HepG2 (cell line): Measurements from ENCODE around the gene MLX. TPM values are rescaled to one million over a fixed set of nuclear protein-coding genes. Genes with fewer than 3 reads are reported as not detected.

Experiments used
- ATM ChIP-seq: fragments of 450-650 bp; IDR thresholded peaks from 2 replicates; pipeline ENCODE4 v1.7.1; 2017; ENCODE audit warnings: mild to moderate bottlenecking, borderline replicate concordance
- ETV5 ChIP-seq: IDR thresholded peaks from 2 replicates; pipeline ENCODE4 v1.6.1; 2018; ENCODE audit warnings: missing biosample characterization, missing genetic modification reagents, inconsistent platforms, borderline replicate concordance
- FOXJ3 ChIP-seq: sonication (generic); formaldehyde crosslinking; IDR thresholded peaks from 2 replicates; pipeline ENCODE4 v1.4.0; 2020; ENCODE audit warnings: missing genetic modification reagents, mild to moderate bottlenecking, borderline replicate concordance
- FOXP1 ChIP-seq, 2 experiments: fragments of 450-650 bp in 1 of 2; IDR thresholded peaks; 2 replicates each; pipeline ENCODE4 v1.6.1; 2017 to 2018; ENCODE audit warnings: antibody characterized with exemption in 1 of 2
- HCFC1 ChIP-seq: fragments of 150-350 bp; IDR thresholded peaks from 2 replicates; pipeline ENCODE4 v1.6.1; 2014; ENCODE audit warnings: low read depth, low read length
- KDM5B ChIP-seq: sonication (generic); formaldehyde crosslinking; IDR thresholded peaks from 2 replicates; pipeline ENCODE4 v1.4.0; 2020; ENCODE audit warnings: missing genetic modification reagents, mild to moderate bottlenecking, borderline replicate concordance
- KLF16 ChIP-seq, 2 experiments: sonication (generic) in 1 of 2; formaldehyde crosslinking in 1 of 2; IDR thresholded peaks; 2 replicates each; pipeline versions ENCODE4 v1.6.1 to v1.8.0; 2016 to 2023; ENCODE audit warnings: missing genetic modification reagents in 2 of 2, missing compliant biosample characterization in 1 of 2
- MAF1 ChIP-seq: sonication (generic); formaldehyde crosslinking; IDR thresholded peaks from 2 replicates; pipeline ENCODE4 v1.5.0; 2020; ENCODE audit warnings: missing genetic modification reagents, borderline replicate concordance
- NFATC3 ChIP-seq: sonication (generic); formaldehyde crosslinking; IDR thresholded peaks from 2 replicates; pipeline ENCODE4 v1.5.1; 2020; ENCODE audit warnings: mild to moderate bottlenecking, missing genetic modification reagents
- PAWR ChIP-seq: sonication (generic); formaldehyde crosslinking; IDR thresholded peaks from 2 replicates; pipeline ENCODE4 v1.4.0; 2020; ENCODE audit warnings: missing genetic modification reagents, mild to moderate bottlenecking, borderline replicate concordance
- PAXIP1 ChIP-seq: sonication (generic); formaldehyde crosslinking; conservative IDR thresholded peaks from 2 replicates; pipeline ENCODE4 v1.4.0; 2020; ENCODE audit warnings: mild to moderate bottlenecking, missing genetic modification reagents, moderate library complexity
- POLR2AphosphoS5 ChIP-seq: IDR thresholded peaks from 2 replicates; pipeline ENCODE4 v1.6.1; 2012; ENCODE audit warnings: low read depth, low read length
- SMAD3 ChIP-seq: sonication (generic); formaldehyde crosslinking; IDR thresholded peaks from 2 replicates; pipeline ENCODE4 v1.4.0; 2020; ENCODE audit warnings: missing genetic modification reagents
- SMAD9 ChIP-seq: sonication (generic); formaldehyde crosslinking; IDR thresholded peaks from 2 replicates; pipeline ENCODE4 v1.5.1; 2020; ENCODE audit warnings: mild to moderate bottlenecking, missing genetic modification reagents
- SOX13 ChIP-seq, 3 experiments: fragments of 450-650 bp in 1 of 3; sonication (generic) in 1 of 3; formaldehyde crosslinking in 1 of 3; IDR thresholded peaks in 2 of 3; conservative IDR thresholded peaks in 1 of 3; 2 replicates each; pipeline versions ENCODE4 v1.5.0 to v1.6.1; 2016 to 2020; ENCODE audit warnings: antibody characterized with exemption in 1 of 3, mild to moderate bottlenecking in 1 of 3, missing compliant biosample characterization in 1 of 3, missing genetic modification reagents in 1 of 3, moderate library complexity in 1 of 3
- SP4 ChIP-seq: sonication (generic); formaldehyde crosslinking; IDR thresholded peaks from 2 replicates; pipeline ENCODE4 v1.8.1; 2023; ENCODE audit warnings: mild to moderate bottlenecking, missing genetic modification reagents
- THAP7 ChIP-seq: sonication (generic); formaldehyde crosslinking; IDR thresholded peaks from 2 replicates; pipeline ENCODE4 v1.8.1; 2023; ENCODE audit warnings: mild to moderate bottlenecking, missing genetic modification reagents
- YEATS2 ChIP-seq: sonication (generic); formaldehyde crosslinking; IDR thresholded peaks from 2 replicates; pipeline ENCODE4 v1.4.0; 2020; ENCODE audit warnings: missing genetic modification reagents, borderline replicate concordance
- ZNF124 ChIP-seq: sonication (generic); formaldehyde crosslinking; IDR thresholded peaks from 2 replicates; pipeline ENCODE4 v1.4.0; 2020; ENCODE audit warnings: missing genetic modification reagents
- ZNF205 ChIP-seq: IDR thresholded peaks from 2 replicates; pipeline ENCODE4 v1.6.1; 2018; ENCODE audit warnings: missing biosample characterization, missing genetic modification reagents
- ZNF251 ChIP-seq: sonication (generic); formaldehyde crosslinking; IDR thresholded peaks from 2 replicates; pipeline ENCODE4 v1.9.0; 2021; ENCODE audit warnings: mild to moderate bottlenecking, missing genetic modification reagents
- ZNF3 ChIP-seq: IDR thresholded peaks from 2 replicates; pipeline ENCODE4 v1.7.0; 2017; ENCODE audit warnings: inconsistent platforms
- ZNF468 ChIP-seq: sonication (generic); formaldehyde crosslinking; IDR thresholded peaks from 2 replicates; pipeline ENCODE4 v1.8.0; 2022; ENCODE audit warnings: mild to moderate bottlenecking, moderate library complexity, missing genetic modification reagents
- ZNF652 ChIP-seq: IDR thresholded peaks from 2 replicates; pipeline ENCODE4 v1.6.1; 2016; ENCODE audit warnings: low read depth, borderline replicate concordance
- ZNF761 ChIP-seq: sonication (generic); formaldehyde crosslinking; conservative IDR thresholded peaks from 2 replicates; pipeline ENCODE4 v1.4.0; 2020; ENCODE audit warnings: mild to moderate bottlenecking, missing genetic modification reagents
- ZSCAN20 ChIP-seq: sonication (generic); formaldehyde crosslinking; IDR thresholded peaks from 2 replicates; pipeline ENCODE4 v1.4.0; 2020; ENCODE audit warnings: missing genetic modification reagents, mild to moderate bottlenecking, borderline replicate concordance
- polyA plus RNA-seq, 8 experiments: library from polyadenylated mRNA; depleted of rRNA in 3 of 8; stranded (reverse) in 7 of 8; unstranded in 1 of 8; fragments of >200 nt; fragmentation: Illumina TruSeq in 4 of 8; extraction: Trizol in 4 of 8; gene quantifications; 2 replicates each; pipeline versions ENCODE4 v1.2.1 to v1.2.3, GENCODE V29; 2011 to 2016; ENCODE audit warnings: low read depth in 4 of 8, missing spikeins in 1 of 8, mixed read lengths in 1 of 8; ENCODE audit not compliant: insufficient read depth in 1 of 8
- total RNA-seq, 5 experiments: library from RNA; depleted of rRNA; stranded (reverse); fragments of >200 nt; fragmentation: Illumina TruSeq; extraction: Trizol; gene quantifications; 2 replicates each; pipeline ENCODE4 v1.2.3, GENCODE V29; 2016; ENCODE audit warnings: low read depth in 1 of 5

MLX gene
- total and polyA plus RNA-seq, 2 of the 13 experiments (the other 11 are each of a cell fraction or from before 2014, with no cell fraction given): 38.9 to 74.4 TPM

GRCh38 chr17:42530952-42531454 lies 35.9 kb upstream of the MLX start (continued):
- TF ChIP-seq ETV5 (CRISPR knock-in tag) (peak; percentile 66), NFATC3 (0 out of 2 replicates have a peak, but pooled peaks have one; percentile 22), ZNF761 (peak; percentile 78; the same call in 1 of the 2 replicates), ZNF468 (CRISPR knock-in tag) (peak; percentile 93; the same call in 1 of the 2 replicates), SOX13 (IDR thresholded peaks at IDR 0.05) (no peak; the same call in 1 of the 2 replicates), SOX13 (CRISPR knock-in tag; conservative IDR thresholded peaks at IDR 0.05 in 1 of 2, IDR thresholded peaks at IDR 0.05 in 1 of 2) (peak in 1 of 2 experiments; percentile 89; a peak in 2 of 4 replicates), SP4 (CRISPR knock-in tag) (no peak), ZNF124 (CRISPR knock-in tag) (0 out of 2 replicates have a peak, but pooled peaks have one; percentile 44), FOXJ3 (peak; percentile 72; the same call in 1 of the 2 replicates), THAP7 (CRISPR knock-in tag) (peak; percentile 60; the same call in 1 of the 2 replicates), SMAD3 (CRISPR knock-in tag) (peak; percentile 82; the same call in 1 of the 2 replicates), YEATS2 (peak; percentile 9; the same call in 1 of the 2 replicates), PAWR (0 out of 2 replicates have a peak, but pooled peaks have one; percentile 29), ZNF652 (0 out of 2 replicates have a peak, but pooled peaks have one; percentile 27), POLR2AphosphoS5 (peak; percentile 71), ZSCAN20 (CRISPR knock-in tag) (no peak), ZNF251 (no peak), ATM (no peak), ZNF3 (0 out of 2 replicates have a peak, but pooled peaks have one; percentile 32), ZNF205 (CRISPR knock-in tag) (peak; percentile 93), HCFC1 (no peak), MAF1 (CRISPR knock-in tag) (0 out of 2 replicates have a peak, but pooled peaks have one; percentile 58), KLF16 (CRISPR knock-in tag; IDR thresholded peaks at IDR 0.05) (peak in 1 of 2 experiments; percentile 78; a peak in 2 of 4 replicates), KDM5B (peak; percentile 50; the same call in 1 of the 2 replicates), PAXIP1 (peak; percentile 98), FOXP1 (IDR thresholded peaks at IDR 0.05) (peak; percentile 81), FOXP1 (CRISPR knock-in tag; IDR thresholded peaks at IDR 0.05) (peak; percentile 97), SMAD9 (CRISPR knock-in tag) (no peak)
